ENCODE data around the gene CENPV. TPM values are rescaled to one million over a fixed set of nuclear protein-coding genes. Genes with fewer than 3 reads are reported as not detected.
"Not testable (repeated sequence)": the region's sequence is repeated elsewhere in the genome, so short reads cannot be mapped to it uniquely, and the experiment has no call there.

The CENPV gene
- 10 to 100 TPM; 25.9 to 26.2 TPM for total RNA-seq
- 10 to 100 TPM; 24.7 to 30.9 (median 28.3) TPM for polyA plus RNA-seq
- total RNA-seq = 8.9 to 65.7 (median 15.3) reads per million in 6 experiments

GRCh38 chr17:16353317-16354174, at the start of gene CENPV:
Gene CENPV, minus strand, starts transcription at chr17:16353469. Its CDS starts 33 bp downstream, at chr17:16353436.
- ATAC-seq = peak; percentile 86 to 88
- Mint-ChIP-seq H3K9me3 (no peaks in the 10 kb centered on the region), H3K27ac (peak within 1 kb of the TSS; percentile 74 to 94 (median 90)), H3K4me1 (peaks cover 9 to 27% (median 20%) of the 10 kb centered on the region in 4 donors), H3K36me3 (peaks cover 0 to 13% (median 0%) of the 10 kb centered on the region in 3 donors), H3K4me3 (peak within 1 kb of the TSS; percentile 86 to 97 (median 93)), H3K27me3 (no peaks in the 10 kb centered on the region)
- DNase-seq = peak; percentile 63 to 85 (median 76)
- POLR2A ChIA-PET = interaction anchor here (0.6 to 2.7 kb wide), 15 partner anchors 10 to 271 kb away, joined by 3 to 30 read pairs (median 5); partner anchors contain the start of genes NCOR1, PIGL, TRPV2 and UBB

GRCh38 chr17:16398270-16399267, 45.3 kb upstream of the CENPV start:
- H3K36me3 Mint-ChIP-seq = no peaks in the 10 kb centered on the region
- no peaks in the 10 kb centered on the region for H3K9me3 Mint-ChIP-seq
- ATAC-seq (no peak), DNase-seq (no peak)
- peaks cover 0 to 15% (median 7%) of the 10 kb centered on the region in 5 donors for H3K27me3 Mint-ChIP-seq
- peaks cover 0 to 7% (median 3%) of the 10 kb centered on the region in 4 donors for H3K4me1 Mint-ChIP-seq
- H3K27ac Mint-ChIP-seq = peak overlapping the region in 4 of 10 donors; percentile 22 to 88 (median 76)
- H3K4me3 Mint-ChIP-seq = no peak overlapping the region
- POLR2A ChIA-PET = no interaction called here

DNA sequence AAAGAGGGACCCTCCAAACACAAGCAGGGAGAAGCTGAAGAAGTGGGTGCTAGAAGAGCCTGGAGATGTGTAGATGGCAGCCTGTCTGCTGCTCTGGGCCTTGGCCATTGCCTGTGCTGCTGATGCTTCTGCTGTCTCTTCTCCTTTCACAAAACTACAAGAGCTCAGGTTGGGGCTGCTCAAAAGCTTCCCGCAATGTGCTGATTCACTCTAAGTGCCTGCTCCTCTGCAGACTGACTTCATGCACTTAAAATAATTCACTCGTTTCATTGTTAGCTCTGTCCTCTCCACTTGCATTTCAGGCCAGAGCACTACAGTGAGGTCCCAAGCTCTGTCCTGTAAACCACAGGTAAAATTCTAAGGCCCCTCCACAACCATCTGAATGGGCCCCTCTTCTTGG, 43.4 kb upstream of the CENPV start:
- DNase-seq, H3K27me3 Mint-ChIP-seq, H3K9me3 Mint-ChIP-seq, H3K4me1 Mint-ChIP-seq, POLR2A ChIA-PET, H3K36me3 Mint-ChIP-seq, ATAC-seq, H3K4me3 Mint-ChIP-seq: not testable (repeated sequence)
- H3K27ac Mint-ChIP-seq = peak overlapping the region in 1 of 10 donors; percentile 48

- H3K27me3 Mint-ChIP-seq, H3K27ac Mint-ChIP-seq, H3K4me3 Mint-ChIP-seq, DNase-seq, POLR2A ChIA-PET, H3K9me3 Mint-ChIP-seq, ATAC-seq, H3K4me1 Mint-ChIP-seq, H3K36me3 Mint-ChIP-seq: not testable (repeated sequence)
Measured at GRCh38 chr17:16395887-16396286, 42.6 kb upstream of the CENPV start.

- not testable (repeated sequence) for H3K4me1 Mint-ChIP-seq, H3K9me3 Mint-ChIP-seq, DNase-seq, ATAC-seq, H3K4me3 Mint-ChIP-seq, H3K27me3 Mint-ChIP-seq, H3K27ac Mint-ChIP-seq, H3K36me3 Mint-ChIP-seq
- POLR2A ChIA-PET = interaction anchor here (0.7 kb wide), 1 partner anchor 10 kb away, joined by 3 read pairs; no protein-coding TSS in a partner anchor
Measured at GRCh38 chr17:16392491-16392890, 39.2 kb upstream of the CENPV start.

GRCh38 chr17:16391451-16391850, 38.2 kb upstream of the CENPV start:
- Mint-ChIP-seq H3K27me3 (peaks cover 0 to 2% (median 0%) of the 10 kb centered on the region in 5 donors), H3K9me3 (no peaks in the 10 kb centered on the region), H3K36me3 (no peaks in the 10 kb centered on the region), H3K4me1 (peaks cover 5 to 9% (median 8%) of the 10 kb centered on the region in 4 donors), H3K27ac (peak overlapping the region in 1 of 10 donors; percentile 72), H3K4me3 (no peak overlapping the region)
- POLR2A ChIA-PET = no interaction called here
- no peak for DNase-seq
- no peak for ATAC-seq

GRCh38 chr17:16386126-16386507, 32.8 kb upstream of the CENPV start:
- Mint-ChIP-seq H3K4me1 (peaks cover 14 to 52% (median 46%) of the 10 kb centered on the region in 4 donors), H3K36me3 (peaks cover 6 to 30% (median 23%) of the 10 kb centered on the region in 3 donors), H3K4me3 (peak overlapping the region; percentile 85 to 91 (median 87)), H3K27ac (peak overlapping the region in 9 of 10 donors; percentile 49 to 90 (median 76))
- POLR2A ChIA-PET = interaction anchor here (1.0 to 1.5 kb wide), 3 partner anchors 30 to 69 kb away, joined by 3 to 7 read pairs (median 6); no protein-coding TSS in a partner anchor
- H3K27me3 Mint-ChIP-seq, DNase-seq, H3K9me3 Mint-ChIP-seq, ATAC-seq: not testable (repeated sequence)

GRCh38 chr17:16384557-16384956, 31.3 kb upstream of the CENPV start:
- peak overlapping the region in 7 of 10 donors; percentile 1 to 62 (median 25) for H3K4me3 Mint-ChIP-seq
- peaks cover 20 to 58% (median 54%) of the 10 kb centered on the region in 4 donors for H3K4me1 Mint-ChIP-seq
- H3K27ac Mint-ChIP-seq = peak overlapping the region in 8 of 10 donors; percentile 22 to 85 (median 43)
- peaks cover 0 to 4% (median 0%) of the 10 kb centered on the region in 9 donors for H3K9me3 Mint-ChIP-seq
- peaks cover 6 to 32% (median 25%) of the 10 kb centered on the region in 3 donors for H3K36me3 Mint-ChIP-seq
- DNase-seq (no peak), ATAC-seq (no peak)
- peaks cover 0 to 4% (median 0%) of the 10 kb centered on the region in 5 donors for H3K27me3 Mint-ChIP-seq
- POLR2A ChIA-PET = interaction anchor here (1.2 kb wide), 1 partner anchor 31 kb away, joined by 3 read pairs; the partner anchor contains the start of gene TRPV2

GRCh38 chr17:16383772-16384287, 30.6 kb upstream of the CENPV start:
- ATAC-seq (no peak), DNase-seq (no peak)
- peaks cover 0 to 4% (median 0%) of the 10 kb centered on the region in 9 donors for H3K9me3 Mint-ChIP-seq
- POLR2A ChIA-PET = interaction anchor here (1.2 kb wide), 1 partner anchor 32 kb away, joined by 3 read pairs; the partner anchor contains the start of gene TRPV2
- peaks cover 6 to 32% (median 25%) of the 10 kb centered on the region in 3 donors for H3K36me3 Mint-ChIP-seq
- peaks cover 0 to 4% (median 0%) of the 10 kb centered on the region in 5 donors for H3K27me3 Mint-ChIP-seq
- H3K27ac Mint-ChIP-seq = peak overlapping the region in 9 of 10 donors; percentile 22 to 85 (median 57)
- peaks cover 20 to 58% (median 54%) of the 10 kb centered on the region in 4 donors for H3K4me1 Mint-ChIP-seq
- H3K4me3 Mint-ChIP-seq = peak overlapping the region in 8 of 10 donors; percentile 9 to 99 (median 54)

DNA sequence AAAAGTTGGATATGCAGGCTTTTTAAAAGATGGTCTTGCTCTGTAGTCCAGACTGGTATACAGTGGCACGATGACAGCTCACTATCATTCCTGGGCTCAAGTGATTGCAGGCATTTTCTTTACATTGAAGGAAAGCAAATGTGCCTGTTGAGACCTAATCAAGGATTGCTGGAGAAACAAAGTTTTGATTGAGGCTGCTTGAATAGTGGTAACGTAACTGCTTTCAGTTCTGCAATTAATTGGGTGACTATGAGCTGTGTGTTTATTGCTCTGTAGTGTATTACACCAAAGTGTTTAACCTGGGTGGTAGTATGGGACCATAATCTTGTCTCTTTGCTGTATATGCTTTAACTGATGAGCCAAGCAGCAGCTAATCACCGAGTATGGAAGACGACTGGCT, 29.9 kb upstream of the CENPV start:
- H3K27ac Mint-ChIP-seq = peak overlapping the region in 9 of 10 donors; percentile 5 to 85 (median 69)
- H3K27me3 Mint-ChIP-seq = peaks cover 0 to 4% (median 0%) of the 10 kb centered on the region in 5 donors
- H3K4me1 Mint-ChIP-seq = peaks cover 20 to 58% (median 54%) of the 10 kb centered on the region in 4 donors
- POLR2A ChIA-PET = interaction anchor here (0.6 to 3.3 kb wide), 2 partner anchors 9 to 32 kb away, joined by 3 to 57 read pairs; partner anchors contain the start of gene TRPV2
- peaks cover 6 to 32% (median 25%) of the 10 kb centered on the region in 3 donors for H3K36me3 Mint-ChIP-seq
- ATAC-seq (no peak), DNase-seq (no peak)
- peaks cover 0 to 4% (median 0%) of the 10 kb centered on the region in 9 donors for H3K9me3 Mint-ChIP-seq
- H3K4me3 Mint-ChIP-seq = peak overlapping the region in 8 of 10 donors; percentile 9 to 99 (median 88)

DNA sequence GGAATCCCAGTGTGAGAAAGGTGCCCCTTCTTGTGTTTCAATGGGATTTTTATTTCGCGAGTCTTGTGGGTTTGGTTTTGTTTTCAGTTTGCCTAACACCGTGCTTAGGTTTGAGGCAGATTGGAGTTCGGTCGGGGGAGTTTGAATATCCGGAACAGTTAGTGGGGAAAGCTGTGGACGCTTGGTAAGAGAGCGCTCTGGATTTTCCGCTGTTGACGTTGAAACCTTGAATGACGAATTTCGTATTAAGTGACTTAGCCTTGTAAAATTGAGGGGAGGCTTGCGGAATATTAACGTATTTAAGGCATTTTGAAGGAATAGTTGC, 28.2 kb upstream of the CENPV start:
- Mint-ChIP-seq H3K9me3 (peaks cover 0 to 4% (median 0%) of the 10 kb centered on the region in 9 donors), H3K36me3 (peaks cover 6 to 32% (median 25%) of the 10 kb centered on the region in 3 donors), H3K4me3 (peak overlapping the region; percentile 89 to 99 (median 92)), H3K4me1 (peaks cover 15 to 49% (median 46%) of the 10 kb centered on the region in 4 donors), H3K27ac (peak overlapping the region; percentile 96 to 100 (median 99)), H3K27me3 (peaks cover 0 to 4% (median 0%) of the 10 kb centered on the region in 5 donors)
- ATAC-seq = peak; percentile 18 to 29
- no peak for DNase-seq
- POLR2A ChIA-PET = interaction anchor here (1.0 to 3.5 kb wide), 10 partner anchors 9 to 166 kb away, joined by 4 to 57 read pairs (median 14); partner anchors contain the start of genes CENPV, LRRC75A, NCOR1 and TRPV2

All from naive thymus-derived CD8-positive, alpha-beta T cell (primary cell).